ENCODE data around the gene SYNPR. TPM values are rescaled to one million over a fixed set of nuclear protein-coding genes. Genes with fewer than 3 reads are reported as not detected.

The SYNPR gene
- total RNA-seq, 1 donor from 2014 or later: 3.7 TPM

GRCh38 chr3:63578858-63579257, 300.8 kb downstream of the SYNPR start:
- Mint-ChIP-seq H3K27me3 (ENCODE audit: low read depth) (no peaks in the 10 kb centered on the region), H3K36me3 (no peaks in the 10 kb centered on the region), H3K9me3 (no peaks in the 10 kb centered on the region), H3K4me1 (peaks cover 60% of the 10 kb centered on the region), H3K27ac (no peak overlapping the region), H3K4me3 (no peak overlapping the region)
- TF ChIP-seq, protein P1, sequence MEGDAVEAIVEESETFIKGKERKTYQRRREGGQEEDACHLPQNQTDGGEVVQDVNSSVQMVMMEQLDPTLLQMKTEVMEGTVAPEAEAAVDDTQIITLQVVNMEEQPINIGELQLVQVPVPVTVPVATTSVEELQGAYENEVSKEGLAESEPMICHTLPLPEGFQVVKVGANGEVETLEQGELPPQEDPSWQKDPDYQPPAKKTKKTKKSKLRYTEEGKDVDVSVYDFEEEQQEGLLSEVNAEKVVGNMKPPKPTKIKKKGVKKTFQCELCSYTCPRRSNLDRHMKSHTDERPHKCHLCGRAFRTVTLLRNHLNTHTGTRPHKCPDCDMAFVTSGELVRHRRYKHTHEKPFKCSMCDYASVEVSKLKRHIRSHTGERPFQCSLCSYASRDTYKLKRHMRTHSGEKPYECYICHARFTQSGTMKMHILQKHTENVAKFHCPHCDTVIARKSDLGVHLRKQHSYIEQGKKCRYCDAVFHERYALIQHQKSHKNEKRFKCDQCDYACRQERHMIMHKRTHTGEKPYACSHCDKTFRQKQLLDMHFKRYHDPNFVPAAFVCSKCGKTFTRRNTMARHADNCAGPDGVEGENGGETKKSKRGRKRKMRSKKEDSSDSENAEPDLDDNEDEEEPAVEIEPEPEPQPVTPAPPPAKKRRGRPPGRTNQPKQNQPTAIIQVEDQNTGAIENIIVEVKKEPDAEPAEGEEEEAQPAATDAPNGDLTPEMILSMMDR (IDR thresholded peaks at IDR 0.05; ENCODE audit: unreplicated experiment): no peak
- DNase-seq (ENCODE audit: low spot score in 2 of 2, unreplicated experiment in 2 of 2): no peak

- no peak overlapping the region for H3K4me3 Mint-ChIP-seq
- no peak overlapping the region for H3K27ac Mint-ChIP-seq
- H3K36me3 Mint-ChIP-seq: no peaks in the 10 kb centered on the region
- no peaks in the 10 kb centered on the region for H3K27me3 Mint-ChIP-seq (ENCODE audit: low read depth)
- DNase-seq (ENCODE audit: low spot score in 2 of 2, unreplicated experiment in 2 of 2): no peak
- H3K9me3 Mint-ChIP-seq: no peaks in the 10 kb centered on the region
- H3K4me1 Mint-ChIP-seq: peaks cover 54% of the 10 kb centered on the region
- TF ChIP-seq, protein P1 (IDR thresholded peaks at IDR 0.05; ENCODE audit: unreplicated experiment): no peak
Observed at GRCh38 chr3:63580151-63580550, 302.0 kb downstream of the SYNPR start.

- Mint-ChIP-seq H3K36me3 (no peaks in the 10 kb centered on the region), H3K27me3 (ENCODE audit: low read depth) (no peaks in the 10 kb centered on the region), H3K27ac (no peak overlapping the region), H3K4me3 (no peak overlapping the region), H3K9me3 (no peaks in the 10 kb centered on the region), H3K4me1 (peaks cover 39% of the 10 kb centered on the region)
- TF ChIP-seq, protein P1 (IDR thresholded peaks at IDR 0.05; ENCODE audit: unreplicated experiment): no peak
- no peak for DNase-seq (ENCODE audit: low spot score in 2 of 2, unreplicated experiment in 2 of 2)
Observed at GRCh38 chr3:63582943-63583500, 304.9 kb downstream of the SYNPR start.

- Mint-ChIP-seq H3K27me3 (ENCODE audit: low read depth) (no peaks in the 10 kb centered on the region), H3K9me3 (peaks cover 12% of the 10 kb centered on the region), H3K4me3 (no peak overlapping the region), H3K27ac (no peak overlapping the region), H3K36me3 (no peaks in the 10 kb centered on the region), H3K4me1 (peaks cover 29% of the 10 kb centered on the region)
- TF ChIP-seq, protein P1 (IDR thresholded peaks at IDR 0.05; ENCODE audit: unreplicated experiment): no peak
- DNase-seq (ENCODE audit: low spot score in 2 of 2, unreplicated experiment in 2 of 2): no peak
Observed at GRCh38 chr3:63584681-63585080, 306.6 kb downstream of the SYNPR start.

DNA sequence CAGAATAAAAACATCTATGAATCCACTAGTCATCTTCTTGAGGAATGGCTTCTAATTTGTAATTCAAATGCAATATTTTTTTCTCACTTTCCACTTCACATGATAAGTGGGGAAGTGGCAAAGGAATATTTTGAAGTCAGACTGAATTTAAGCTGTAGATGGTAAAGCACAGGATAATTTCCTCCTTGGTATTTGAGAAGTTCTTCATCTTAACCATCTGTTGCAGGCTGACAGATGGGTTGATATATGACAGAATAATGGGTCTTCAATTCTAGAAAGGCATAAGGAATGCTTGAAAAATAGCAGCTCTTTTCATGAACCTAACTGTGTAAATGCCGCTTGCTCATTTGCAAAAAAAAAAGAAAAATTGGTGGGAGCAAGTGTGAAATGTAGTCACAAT, 307.8 kb downstream of the SYNPR start:
- Mint-ChIP-seq H3K27ac (no peak overlapping the region), H3K4me3 (no peak overlapping the region), H3K9me3 (peaks cover 12% of the 10 kb centered on the region), H3K27me3 (ENCODE audit: low read depth) (no peaks in the 10 kb centered on the region), H3K36me3 (no peaks in the 10 kb centered on the region), H3K4me1 (peaks cover 25% of the 10 kb centered on the region)
- TF ChIP-seq, protein P1 (IDR thresholded peaks at IDR 0.05; ENCODE audit: unreplicated experiment): no peak
- DNase-seq (ENCODE audit: low spot score in 2 of 2, unreplicated experiment in 2 of 2): no peak

DNA sequence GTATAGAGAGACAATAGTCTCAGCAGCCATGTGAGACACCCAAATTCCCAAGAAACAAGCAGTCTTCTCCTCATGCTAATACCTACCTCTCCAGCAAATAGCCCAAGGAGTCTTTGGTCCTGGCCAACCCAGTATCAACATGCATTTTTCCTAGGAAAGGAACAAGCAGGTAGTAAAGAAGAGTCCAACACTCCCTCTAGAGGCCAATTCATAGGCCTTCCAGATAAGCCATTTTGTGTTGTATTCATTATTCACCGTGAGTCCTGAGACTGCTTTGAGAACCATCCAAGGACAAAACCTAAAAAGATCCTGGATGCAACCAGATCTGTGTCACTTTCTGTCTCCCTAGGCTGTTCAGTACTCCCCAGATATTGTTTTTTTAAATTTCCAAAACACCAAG, 310.8 kb downstream of the SYNPR start:
- TF ChIP-seq, protein P1 (IDR thresholded peaks at IDR 0.05; ENCODE audit: unreplicated experiment): no peak
- Mint-ChIP-seq H3K9me3 (peaks cover 12% of the 10 kb centered on the region), H3K27ac (no peak overlapping the region), H3K36me3 (no peaks in the 10 kb centered on the region), H3K4me3 (no peak overlapping the region), H3K27me3 (ENCODE audit: low read depth) (peaks cover 3% of the 10 kb centered on the region), H3K4me1 (peaks cover 20% of the 10 kb centered on the region)
- no peak for DNase-seq (ENCODE audit: low spot score in 2 of 2, unreplicated experiment in 2 of 2)
